ENCODE results near the gene RETREG2. TPM values are rescaled to one million over a fixed set of nuclear protein-coding genes. Genes with fewer than 3 reads are reported as not detected.

Gene RETREG2
- total RNA-seq, 4 donors from 2014 or later, result 30.7 to 67.0 (median 62.9) TPM

DNA sequence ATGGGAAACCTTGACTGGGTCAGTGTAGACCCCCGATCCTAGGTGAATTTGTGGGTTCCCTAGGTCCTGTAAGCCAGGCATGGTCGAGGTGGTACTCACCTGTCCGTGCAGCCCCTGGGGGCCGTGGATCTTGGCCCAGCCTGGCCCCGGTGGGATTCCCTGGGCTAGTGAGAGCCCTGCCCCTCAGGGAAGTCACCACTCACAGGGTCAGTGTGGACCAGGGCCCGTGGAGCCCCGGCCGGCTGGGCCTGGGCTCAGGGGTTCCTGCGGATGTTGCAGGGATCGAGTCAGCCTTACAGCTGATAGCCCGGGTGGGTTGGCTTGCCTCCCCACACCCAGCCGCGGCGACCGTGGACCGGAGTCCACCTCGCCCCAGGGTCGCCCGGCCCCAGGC lies 50.8 kb downstream of the RETREG2 start:
- TF ChIP-seq, protein P1, sequence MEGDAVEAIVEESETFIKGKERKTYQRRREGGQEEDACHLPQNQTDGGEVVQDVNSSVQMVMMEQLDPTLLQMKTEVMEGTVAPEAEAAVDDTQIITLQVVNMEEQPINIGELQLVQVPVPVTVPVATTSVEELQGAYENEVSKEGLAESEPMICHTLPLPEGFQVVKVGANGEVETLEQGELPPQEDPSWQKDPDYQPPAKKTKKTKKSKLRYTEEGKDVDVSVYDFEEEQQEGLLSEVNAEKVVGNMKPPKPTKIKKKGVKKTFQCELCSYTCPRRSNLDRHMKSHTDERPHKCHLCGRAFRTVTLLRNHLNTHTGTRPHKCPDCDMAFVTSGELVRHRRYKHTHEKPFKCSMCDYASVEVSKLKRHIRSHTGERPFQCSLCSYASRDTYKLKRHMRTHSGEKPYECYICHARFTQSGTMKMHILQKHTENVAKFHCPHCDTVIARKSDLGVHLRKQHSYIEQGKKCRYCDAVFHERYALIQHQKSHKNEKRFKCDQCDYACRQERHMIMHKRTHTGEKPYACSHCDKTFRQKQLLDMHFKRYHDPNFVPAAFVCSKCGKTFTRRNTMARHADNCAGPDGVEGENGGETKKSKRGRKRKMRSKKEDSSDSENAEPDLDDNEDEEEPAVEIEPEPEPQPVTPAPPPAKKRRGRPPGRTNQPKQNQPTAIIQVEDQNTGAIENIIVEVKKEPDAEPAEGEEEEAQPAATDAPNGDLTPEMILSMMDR (IDR thresholded peaks at IDR 0.05; ENCODE audit: low read depth), result no peak

DNA sequence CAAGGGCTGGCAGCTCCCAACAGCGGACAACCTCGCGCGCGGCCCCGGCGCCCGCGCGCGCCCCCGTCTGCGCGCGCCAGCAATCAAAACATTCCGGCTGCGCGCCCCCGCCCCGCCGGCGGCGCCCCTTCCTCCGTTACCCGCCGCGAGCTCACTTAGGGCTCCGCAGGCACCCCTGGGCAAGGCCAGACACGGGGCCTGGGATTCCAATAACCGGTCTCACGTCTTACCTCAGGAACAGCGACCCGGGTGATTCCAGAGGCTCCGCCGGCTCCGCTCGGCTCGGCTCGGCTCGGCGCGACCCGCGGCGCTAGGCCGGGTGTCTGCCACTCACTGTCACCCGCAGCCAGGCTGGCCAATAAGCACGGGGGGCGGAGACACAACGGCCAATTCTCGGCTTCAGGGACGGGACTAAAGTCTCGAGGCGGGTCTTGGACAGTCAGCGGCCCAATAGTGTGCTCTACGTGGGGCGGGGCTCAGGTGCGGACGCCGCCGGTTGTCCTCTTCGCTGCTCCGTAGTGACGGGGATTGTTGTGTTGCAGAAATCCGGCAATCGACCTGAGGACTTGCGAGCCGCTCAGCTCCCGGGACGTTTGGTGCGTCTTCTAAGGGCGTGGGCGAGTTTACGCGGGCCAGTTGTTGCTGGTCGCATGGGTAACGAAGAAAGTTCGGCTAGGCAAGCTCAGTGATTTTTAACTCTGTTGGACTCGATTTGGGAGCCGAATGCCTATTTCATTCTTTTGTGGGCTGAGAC lies 51.4 kb downstream of the RETREG2 start, which contains the start of the genes ANKZF1 and ATG9A:
ANKZF1 (plus strand) TSS at position 502 of the 754 bp plus-strand sequence. CDS start 452 bp downstream, outside the sequence.
ATG9A (minus strand) TSS at position 332 of the 754 bp plus-strand sequence. CDS start 1,612 bp downstream, outside the sequence.
- TF ChIP-seq, protein P1 (IDR thresholded peaks at IDR 0.05; ENCODE audit: low read depth), result no peak

DNA sequence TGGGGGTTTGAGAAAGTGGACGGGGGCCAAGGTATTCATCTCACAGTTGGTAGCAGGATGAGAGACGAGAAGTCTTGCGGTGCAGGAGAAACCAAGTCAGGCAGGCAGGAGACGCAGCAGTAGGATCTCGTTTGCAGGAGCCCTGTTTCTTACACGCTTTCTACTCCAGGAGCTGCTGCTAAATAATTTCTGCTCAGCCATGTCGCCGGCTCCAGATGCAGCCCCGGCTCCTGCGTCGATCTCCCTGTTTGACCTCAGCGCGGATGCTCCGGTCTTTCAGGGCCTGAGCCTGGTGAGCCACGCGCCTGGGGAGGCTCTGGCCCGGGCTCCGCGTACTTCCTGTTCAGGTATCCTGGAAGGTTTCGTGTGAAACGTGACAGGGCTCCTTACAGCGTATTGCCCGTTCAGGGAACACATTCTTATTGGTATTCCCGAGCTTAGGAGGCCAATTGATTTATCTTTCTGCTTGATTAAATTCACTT lies 52.0 kb downstream of the RETREG2 start:
- TF ChIP-seq, protein P1 (IDR thresholded peaks at IDR 0.05; ENCODE audit: low read depth), result no peak

DNA sequence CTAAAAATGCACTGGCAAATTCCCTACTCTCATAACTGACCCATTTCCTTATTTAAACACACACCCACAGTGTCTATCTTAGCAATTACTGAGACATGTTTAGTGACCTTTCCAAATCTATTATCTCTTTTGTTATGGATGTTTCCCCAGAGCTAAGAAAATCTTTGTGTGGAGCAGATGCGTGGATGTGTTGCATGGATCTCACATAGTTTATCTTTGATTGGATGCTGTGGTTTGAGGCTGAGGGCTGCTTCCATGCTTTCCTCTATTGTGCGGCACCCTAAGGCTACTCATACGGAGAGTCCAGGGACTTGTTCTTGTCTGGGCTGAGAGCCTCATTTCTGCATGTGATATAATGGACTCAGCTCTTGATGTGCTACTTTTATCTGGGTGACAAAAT lies 56.3 kb downstream of the RETREG2 start:
- TF ChIP-seq, protein P1 (IDR thresholded peaks at IDR 0.05; ENCODE audit: low read depth), result no peak

Other genes with a start within 250 kb of the RETREG2 start
- not detected for gene CDK5R2, start 218.6 kb upstream of the RETREG2 start, total RNA-seq
- not detected for gene FEV, start 193.1 kb upstream of the RETREG2 start, total RNA-seq
- not detected for gene CRYBA2, start 184.9 kb upstream of the RETREG2 start, total RNA-seq
- not detected for gene CFAP65, start 136.8 kb upstream of the RETREG2 start, total RNA-seq
- gene IHH, start 117.4 kb upstream of the RETREG2 start, total RNA-seq, result under 1 TPM in 1 of 4 donors, not detected in 3; 0.33 TPM
- 10 to 100 TPM; 14.3 to 27.7 (median 19.4) TPM for gene NHEJ1, start 17.5 kb upstream of the RETREG2 start, total RNA-seq
- gene SLC23A3, start 8.2 kb upstream of the RETREG2 start, total RNA-seq, result under 1 TPM; 0.38 to 0.82 (median 0.67) TPM
- gene CNPPD1, start 1.4 kb upstream of the RETREG2 start, total RNA-seq, result 10 to 100 TPM; 35.9 to 55.5 (median 44.2) TPM
- 10 to 100 TPM; 28.0 to 60.3 (median 43.7) TPM for gene ZFAND2B, start 28.5 kb downstream of the RETREG2 start, total RNA-seq
- 10 to 100 TPM in 3 of 4 donors, 1 to 10 TPM in 1; 8.2 to 31.6 (median 24.7) TPM for gene ABCB6, start 40.7 kb downstream of the RETREG2 start, total RNA-seq
- 10 to 100 TPM; 29.0 to 54.1 (median 30.3) TPM for gene ATG9A, start 51.4 kb downstream of the RETREG2 start, total RNA-seq
- gene ANKZF1, start 51.5 kb downstream of the RETREG2 start, total RNA-seq, result 10 to 100 TPM; 16.8 to 62.5 (median 52.7) TPM
- 10 to 100 TPM in 3 of 4 donors, 1 to 10 TPM in 1; 2.9 to 12.2 (median 11.0) TPM for gene GLB1L, start 67.2 kb downstream of the RETREG2 start, total RNA-seq
- 10 to 100 TPM; 13.7 to 22.2 (median 15.4) TPM for gene STK16, start 67.2 kb downstream of the RETREG2 start, total RNA-seq
- not detected for gene TUBA4B, start 75.0 kb downstream of the RETREG2 start, total RNA-seq
- 10 to 100 TPM in 2 of 4 donors, 1 to 10 TPM in 2; 7.2 to 31.8 (median 9.2) TPM for gene TUBA4A, start 75.6 kb downstream of the RETREG2 start, total RNA-seq
- gene DNAJB2, start 101.1 kb downstream of the RETREG2 start, total RNA-seq, result 10 to 100 TPM; 44.7 to 77.0 (median 51.1) TPM
- gene PTPRN, start 131.1 kb downstream of the RETREG2 start, total RNA-seq, result not detected
- not detected for gene RESP18, start 154.5 kb downstream of the RETREG2 start, total RNA-seq
- gene DNPEP, start 209.6 kb downstream of the RETREG2 start, total RNA-seq, result 10 to 100 TPM; 45.0 to 98.5 (median 54.1) TPM
- 10 to 100 TPM in 2 of 4 donors, 1 to 10 TPM in 2; 3.1 to 28.8 (median 13.3) TPM for gene DES, start 240.1 kb downstream of the RETREG2 start, total RNA-seq